Liver (tissue), 9 donors: ENCODE results near the gene ATP11C. TPM values are rescaled to one million over a fixed set of nuclear protein-coding genes. Genes with fewer than 3 reads are reported as not detected.

Experiments used
- DNase-seq: peaks from one replicate; pipeline ENCODE4 v3.0.0-alpha.2; 2017; ENCODE audit warnings: low spot score
- H3K27ac ChIP-seq, 2 donors: one replicate each; pipeline ENCODE4 v1.7.0; 2013; ENCODE audit warnings: inconsistent platforms in 2 of 2, low read length in 2 of 2, control low read depth in 1 of 2, low read depth in 1 of 2, mild to moderate bottlenecking in 1 of 2
- H3K27me3 ChIP-seq, 4 donors: one replicate each; pipeline versions ENCODE4 v1.6.1 to v1.7.0; 2013; ENCODE audit warnings: low read length in 3 of 4, inconsistent platforms in 1 of 4, mild to moderate bottlenecking in 1 of 4, moderate library complexity in 1 of 4; ENCODE audit not compliant: control insufficient read depth in 4 of 4, insufficient read depth in 4 of 4
- H3K36me3 ChIP-seq, 4 donors: one replicate each; pipeline versions ENCODE4 v1.6.1 to v1.7.0; 2013; ENCODE audit warnings: low read length in 3 of 4, mild to moderate bottlenecking in 3 of 4, low read depth in 1 of 4, moderate library complexity in 1 of 4; ENCODE audit not compliant: control insufficient read depth in 4 of 4, insufficient read depth in 3 of 4
- H3K4me1 ChIP-seq, 4 donors: one replicate each; pipeline versions ENCODE4 v1.6.1 to v1.7.0; 2013; ENCODE audit warnings: low read length in 3 of 4, mild to moderate bottlenecking in 3 of 4, moderate library complexity in 1 of 4; ENCODE audit not compliant: control insufficient read depth in 4 of 4, insufficient read depth in 4 of 4
- H3K4me3 ChIP-seq, 3 donors: one replicate each; pipeline versions ENCODE4 v1.6.1 to v1.7.0; 2013; ENCODE audit warnings: low read length in 3 of 3, control low read depth in 1 of 3, low read depth in 1 of 3, mild to moderate bottlenecking in 1 of 3
- H3K9ac ChIP-seq, 2 donors: one replicate each; pipeline ENCODE4 v1.7.0; 2013; ENCODE audit warnings: low read length in 2 of 2, mild to moderate bottlenecking in 2 of 2, moderate library complexity in 2 of 2, control low read depth in 1 of 2, low read depth in 1 of 2
- H3K9me3 ChIP-seq, 4 donors: one replicate each; pipeline versions ENCODE4 v1.6.1 to v1.7.0; 2013; ENCODE audit warnings: low read length in 3 of 4; ENCODE audit not compliant: control insufficient read depth in 4 of 4
- ATF3 ChIP-seq: IDR thresholded peaks from 2 replicates; pipeline ENCODE4 v1.6.1; 2016; ENCODE audit warnings: antibody characterized with exemption
- CTCF ChIP-seq: fragments of 150-350 bp; IDR thresholded peaks from 2 replicates; pipeline ENCODE4 v1.5.1; 2017; ENCODE audit warnings: improper control_type of control experiment, low read depth, low read length; ENCODE audit not compliant: missing input control
- EGR1 ChIP-seq, 2 donors: IDR thresholded peaks; 2 replicates each; pipeline ENCODE4 v1.6.1; 2016 to 2018; ENCODE audit warnings: antibody characterized with exemption in 2 of 2, low read depth in 2 of 2
- FOXA2 ChIP-seq: IDR thresholded peaks from 2 replicates; pipeline ENCODE4 v1.6.1; 2016; ENCODE audit warnings: antibody characterized with exemption
- HNF4A ChIP-seq, 2 donors: conservative IDR thresholded peaks; 2 replicates each; pipeline ENCODE4 v1.6.1; 2016; ENCODE audit warnings: antibody characterized with exemption in 2 of 2, mild to moderate bottlenecking in 2 of 2
- HNF4G ChIP-seq: IDR thresholded peaks from 2 replicates; pipeline ENCODE4 v1.6.1; 2016; ENCODE audit warnings: antibody characterized with exemption
- JUND ChIP-seq, 2 donors: IDR thresholded peaks; 2 replicates each; pipeline ENCODE4 v1.6.1; 2016; ENCODE audit warnings: antibody characterized with exemption in 2 of 2
- MAX ChIP-seq: IDR thresholded peaks from 2 replicates; pipeline ENCODE4 v1.6.1; 2016; ENCODE audit warnings: antibody characterized with exemption
- NR2F2 ChIP-seq: IDR thresholded peaks from 2 replicates; pipeline ENCODE4 v1.6.1; 2016; ENCODE audit warnings: antibody characterized with exemption
- RAD21 ChIP-seq, 2 donors: IDR thresholded peaks; 2 replicates each; pipeline ENCODE4 v1.6.1; 2016; ENCODE audit warnings: antibody characterized with exemption in 2 of 2, mild to moderate bottlenecking in 2 of 2
- REST ChIP-seq: IDR thresholded peaks from 2 replicates; pipeline ENCODE4 v1.6.1; 2016; ENCODE audit warnings: antibody characterized with exemption, mild to moderate bottlenecking
- RXRA ChIP-seq, 2 donors: IDR thresholded peaks; 2 replicates each; pipeline ENCODE4 v1.6.1; 2017 to 2018; ENCODE audit warnings: antibody characterized with exemption in 2 of 2, mild to moderate bottlenecking in 1 of 2
- TAF1 ChIP-seq: conservative IDR thresholded peaks from 2 replicates; pipeline ENCODE4 v1.6.1; 2016; ENCODE audit warnings: antibody characterized with exemption, mild to moderate bottlenecking
- YY1 ChIP-seq: IDR thresholded peaks from 2 replicates; pipeline ENCODE4 v1.6.1; 2016; ENCODE audit warnings: antibody characterized with exemption, mild to moderate bottlenecking
- ZBTB33 ChIP-seq: IDR thresholded peaks from 2 replicates; pipeline ENCODE4 v1.6.1; 2016; ENCODE audit warnings: antibody characterized with exemption
- WGBS: extraction: QIAGEN DNeasy Blood & Tissue Kit; methylation state at CpG from one replicate; pipeline ENCODE4 v1.1.7; 2013; 5-methylcytosine and 5-hydroxymethylcytosine counted together
- polyA plus RNA-seq, 2 donors: library from polyadenylated mRNA; stranded (reverse) in 1 of 2; unstranded in 1 of 2; fragments of 200-250 nt in 1 of 2; fragments of >200 nt in 1 of 2; fragmentation: Nextera tagmentation in 1 of 2; extraction: Ambion mirVana in 1 of 2; gene quantifications; one replicate each; pipeline versions ENCODE4 v1.2.1 to v1.2.3, GENCODE V29; 2013 to 2015
- total RNA-seq, 2 donors: library from RNA; depleted of rRNA; stranded (reverse); fragments of >200 nt; gene quantifications; one replicate each; pipeline ENCODE4 v1.2.3, GENCODE V29; 2014
- donor health status: healthy.
- donor health status: healthy.
- donor health status: healthy.
- donor health status: healthy.
- donor health status: healthy.

The ATP11C gene
- total and polyA plus RNA-seq, 4 donors, result 11.8 to 52.1 (median 18.9) TPM

GRCh38 chrX:139803224-139803623 is 129.6 kb downstream of the ATP11C start:
- no peak overlapping the region for H3K27ac ChIP-seq
- peaks cover 0 to 22% (median 16%) of the 10 kb centered on the region in 4 donors for H3K36me3 ChIP-seq
- no peaks in the 10 kb centered on the region for H3K4me1 ChIP-seq
- no peaks in the 10 kb centered on the region for H3K9me3 ChIP-seq
- H3K4me3 ChIP-seq, result no peak overlapping the region
- WGBS, result 44% methylated on average over 2 of the region's 2 CpGs
- no peaks in the 10 kb centered on the region for H3K27me3 ChIP-seq
- DNase-seq, result no peak
- no peak for TF ChIP-seq TAF1
- H3K9ac ChIP-seq, result no peak overlapping the region

GRCh38 chrX:139802048-139802447 is 130.8 kb downstream of the ATP11C start:
- no peak overlapping the region for H3K9ac ChIP-seq
- no peaks in the 10 kb centered on the region for H3K9me3 ChIP-seq
- no peaks in the 10 kb centered on the region for H3K27me3 ChIP-seq
- no peak overlapping the region for H3K4me3 ChIP-seq
- 63% methylated on average over 4 of the region's 4 CpGs for WGBS
- H3K36me3 ChIP-seq, result peaks cover 0 to 26% (median 20%) of the 10 kb centered on the region in 4 donors
- no peak for TF ChIP-seq RAD21 (IDR thresholded peaks at IDR 0.05)
- no peak for TF ChIP-seq TAF1
- TF ChIP-seq REST, result no peak
- no peak for TF ChIP-seq HNF4G
- peak in 1 of 2 donors; percentile 15 for TF ChIP-seq RXRA (IDR thresholded peaks at IDR 0.05)
- H3K4me1 ChIP-seq, result no peaks in the 10 kb centered on the region
- no peak for DNase-seq
- no peak overlapping the region for H3K27ac ChIP-seq

GRCh38 chrX:139801397-139801813 is 131.4 kb downstream of the ATP11C start:
- H3K4me3 ChIP-seq, result no peak overlapping the region
- no peak overlapping the region for H3K9ac ChIP-seq
- 93% methylated on average over 3 of the region's 3 CpGs for WGBS
- no peak for TF ChIP-seq ATF3
- no peak for TF ChIP-seq REST
- no peak for TF ChIP-seq JUND (IDR thresholded peaks at IDR 0.05)
- no peak for TF ChIP-seq HNF4A (conservative IDR thresholded peaks at IDR 0.05)
- TF ChIP-seq RXRA (IDR thresholded peaks at IDR 0.05), result no peak
- no peak for TF ChIP-seq NR2F2
- TF ChIP-seq MAX, result no peak
- TF ChIP-seq CTCF, result no peak
- no peak for TF ChIP-seq EGR1 (IDR thresholded peaks at IDR 0.05; ENCODE audit: low read depth in 2 of 2)
- TF ChIP-seq HNF4G, result no peak
- no peak for TF ChIP-seq FOXA2
- no peak for TF ChIP-seq RAD21 (IDR thresholded peaks at IDR 0.05)
- no peak for TF ChIP-seq ZBTB33
- TF ChIP-seq TAF1, result no peak
- TF ChIP-seq YY1, result no peak
- no peak overlapping the region for H3K27ac ChIP-seq
- H3K9me3 ChIP-seq, result no peaks in the 10 kb centered on the region
- H3K4me1 ChIP-seq, result no peaks in the 10 kb centered on the region
- peaks cover 0 to 28% (median 18%) of the 10 kb centered on the region in 4 donors for H3K36me3 ChIP-seq
- DNase-seq, result no peak
- no peaks in the 10 kb centered on the region for H3K27me3 ChIP-seq
